WTC11 (cell line): ENCODE data around the gene LEUTX. TPM values are rescaled to one million over a fixed set of nuclear protein-coding genes. Genes with fewer than 3 reads are reported as not detected.

Experiments used
- ATAC-seq: fragments of 200-7000 bp; cut with Tn5 transposase; 2 replicates; pipeline ENCODE4 v1.10.0; 2021; ENCODE audit warnings: mild to moderate bottlenecking, moderate library complexity
- CTCF ChIA-PET: fragments of 300-600 bp; sonication (Branson Sonifier 250); formaldehyde crosslinking; loops from one replicate; lab custom pipeline; 2021; ENCODE audit warnings: antibody characterized with exemption; lab: Charles Lee
- POLR2A ChIA-PET: fragments of 350-600 bp; sonication (Branson Sonifier 250); formaldehyde crosslinking; loops from one replicate; lab custom pipeline; 2021; ENCODE audit warnings: antibody characterized with exemption; lab: Charles Lee
- DNase-seq: peaks from one replicate; pipeline ENCODE4 v3.0.0; 2021; ENCODE audit warnings: low spot score
- H3K27ac Mint-ChIP-seq: 2 replicates; pipeline ENCODE4 v1.8.0; 2021; ENCODE audit warnings: mixed read lengths
- H3K27me3 Mint-ChIP-seq: 2 replicates; pipeline ENCODE4 v1.8.0; 2021; ENCODE audit warnings: low read depth, mild to moderate bottlenecking, moderate library complexity, mixed read lengths
- H3K36me3 Mint-ChIP-seq: 2 replicates; pipeline ENCODE4 v1.8.0; 2021; ENCODE audit warnings: mixed read lengths
- H3K4me1 Mint-ChIP-seq: 2 replicates; pipeline ENCODE4 v1.8.0; 2022; ENCODE audit warnings: mixed read lengths
- H3K4me3 Mint-ChIP-seq: 2 replicates; pipeline ENCODE4 v1.8.0; 2021; ENCODE audit warnings: mild to moderate bottlenecking, moderate library complexity, mixed read lengths
- H3K9me3 Mint-ChIP-seq: 2 replicates; pipeline ENCODE4 v1.8.0; 2021; ENCODE audit warnings: mixed read lengths
- AFF4 ChIP-seq: sonication (generic); formaldehyde crosslinking; IDR thresholded peaks from 2 replicates; pipeline ENCODE4 v1.8.1; 2023; ENCODE audit warnings: mild to moderate bottlenecking, missing genetic modification reagents, borderline replicate concordance
- AR ChIP-seq: fragments of 250-450 bp; sonication (Bioruptor Pico); IDR thresholded peaks from 2 replicates; pipeline ENCODE4 v1.9.0; 2021; ENCODE audit warnings: mild to moderate bottlenecking
- ERG ChIP-seq: fragments of 250-450 bp; sonication (Bioruptor Pico); IDR thresholded peaks from 2 replicates; pipeline ENCODE4 v1.8.0; 2021; ENCODE audit warnings: mild to moderate bottlenecking
- KAT7 ChIP-seq: sonication (generic); formaldehyde crosslinking; IDR thresholded peaks from 2 replicates; pipeline ENCODE4 v1.8.1; 2023; ENCODE audit warnings: missing genetic modification reagents, mild to moderate bottlenecking, borderline replicate concordance
- SOX15 ChIP-seq: fragments of 250-450 bp; sonication (Bioruptor Pico); IDR thresholded peaks from 2 replicates; pipeline ENCODE4 v1.9.0; 2021; ENCODE audit warnings: mild to moderate bottlenecking
- STAT6 ChIP-seq: sonication (generic); formaldehyde crosslinking; conservative IDR thresholded peaks from 2 replicates; pipeline ENCODE4 v1.8.1; 2023; ENCODE audit warnings: mild to moderate bottlenecking, low read depth, missing genetic modification reagents, moderate library complexity
- USF1 ChIP-seq: sonication (generic); formaldehyde crosslinking; IDR thresholded peaks from 2 replicates; pipeline ENCODE4 v1.8.0; 2022; ENCODE audit warnings: mild to moderate bottlenecking, missing genetic modification reagents
- USF2 ChIP-seq: sonication (generic); formaldehyde crosslinking; IDR thresholded peaks from 2 replicates; pipeline ENCODE4 v1.8.1; 2023; ENCODE audit warnings: mild to moderate bottlenecking, missing genetic modification reagents, moderate library complexity
- ZNF219 ChIP-seq: sonication (generic); formaldehyde crosslinking; IDR thresholded peaks from 2 replicates; pipeline ENCODE4 v1.8.0; 2023; ENCODE audit warnings: missing genetic modification reagents, mild to moderate bottlenecking, borderline replicate concordance
- ZNF232 ChIP-seq: sonication (generic); formaldehyde crosslinking; IDR thresholded peaks from 2 replicates; pipeline ENCODE4 v1.8.0; 2022; ENCODE audit warnings: mild to moderate bottlenecking, missing genetic modification reagents
- ZNF425 ChIP-seq: fragments of 250-450 bp; sonication (Bioruptor Pico); conservative IDR thresholded peaks from 2 replicates; pipeline ENCODE4 v1.9.0; 2021; ENCODE audit warnings: mild to moderate bottlenecking
- ZNF671 ChIP-seq: fragments of 250-450 bp; sonication (Bioruptor Pico); IDR thresholded peaks from 2 replicates; pipeline ENCODE4 v1.8.0; 2021; ENCODE audit warnings: mild to moderate bottlenecking
- total RNA-seq: library from RNA; stranded (reverse); gene quantifications from 3 replicates; pipeline ENCODE4 v1.2.3, GENCODE V29; 2021

Gene LEUTX
- total RNA-seq, 1 experiment from 2014 or later: not detected

GRCh38 chr19:39827216-39827615, 48.6 kb downstream of the LEUTX start:
- Mint-ChIP-seq H3K9me3 (no peaks in the 10 kb centered on the region), H3K4me1 (peaks cover under 1% of the 10 kb centered on the region; the same call in 1 of the 2 replicates), H3K36me3 (peaks cover 18% of the 10 kb centered on the region), H3K27me3 (no peaks in the 10 kb centered on the region), H3K4me3 (no peak overlapping the region), H3K27ac (no peak overlapping the region)
- CTCF ChIA-PET: interaction anchor here (1.4 kb wide), 1 partner anchor 34 kb away, joined by 5 read pairs; no protein-coding TSS in a partner anchor
- no peak for TF ChIP-seq ZNF232
- TF ChIP-seq SOX15 (CRISPR knock-in tag): no peak
- no peak for TF ChIP-seq ZNF425 (CRISPR knock-in tag)
- no peak for TF ChIP-seq STAT6 (CRISPR knock-in tag)
- no peak for TF ChIP-seq ERG (CRISPR knock-in tag)
- TF ChIP-seq USF2 (CRISPR knock-in tag): no peak
- no peak for TF ChIP-seq AR (CRISPR knock-in tag)
- no peak for TF ChIP-seq ZNF219 (CRISPR knock-in tag)
- TF ChIP-seq KAT7 (CRISPR knock-in tag): no peak
- no peak for TF ChIP-seq AFF4 (CRISPR knock-in tag)
- no peak for TF ChIP-seq ZNF671
- no peak for TF ChIP-seq USF1 (CRISPR knock-in tag)
- POLR2A ChIA-PET: no interaction called here
- DNase-seq (no peak), ATAC-seq (no peak)
